CD14-positive monocyte (primary cell): ENCODE measurements around the gene UNC13C. TPM values are rescaled to one million over a fixed set of nuclear protein-coding genes. Genes with fewer than 3 reads are reported as not detected.

Experiments
- DNase-seq, 3 donors: peaks; one replicate each; pipeline ENCODE4 v3.0.0-alpha.2; 2011 to 2022
- H2AFZ ChIP-seq: 2 replicates; pipeline ENCODE4 v1.6.0; 2012; ENCODE audit warnings: mild to moderate bottlenecking, low read depth, low read length, inconsistent platforms; ENCODE audit not compliant: insufficient read depth, poor library complexity, severe bottlenecking
- H3K27ac ChIP-seq, 2 donors: 1 replicate in 1 of 2; 2 replicates in 1 of 2; pipeline ENCODE4 v1.5.1; 2012 to 2013; ENCODE audit warnings: low read length in 2 of 2, control low read depth in 1 of 2, inconsistent platforms in 1 of 2, low read depth in 1 of 2, mild to moderate bottlenecking in 1 of 2
- H3K27me3 ChIP-seq, 2 donors: one replicate each; pipeline versions ENCODE4 v1.6.0 to v1.6.1; 2011 to 2013; ENCODE audit warnings: low read length in 2 of 2; ENCODE audit not compliant: control insufficient read depth in 2 of 2, insufficient read depth in 2 of 2
- H3K36me3 ChIP-seq, 2 donors: replicated peaks in 1 of 2; 1 replicate in 1 of 2; 2 replicates in 1 of 2; pipeline versions ENCODE4 v1.5.1 to v1.6.1; 2012 to 2013; ENCODE audit warnings: low read length in 2 of 2, control low read depth in 1 of 2, inconsistent platforms in 1 of 2, mild to moderate bottlenecking in 1 of 2; ENCODE audit not compliant: insufficient read depth in 2 of 2, control insufficient read depth in 1 of 2
- H3K4me1 ChIP-seq, 2 donors: 1 replicate in 1 of 2; 2 replicates in 1 of 2; pipeline versions ENCODE4 v1.5.1 to v1.6.1; 2012 to 2013; ENCODE audit warnings: low read length in 2 of 2, control low read depth in 1 of 2, inconsistent platforms in 1 of 2, mild to moderate bottlenecking in 1 of 2, moderate library complexity in 1 of 2; ENCODE audit not compliant: insufficient read depth in 2 of 2, control insufficient read depth in 1 of 2
- H3K4me2 ChIP-seq: replicated peaks from 2 replicates; pipeline ENCODE3; 2012; ENCODE audit warnings: low read length, moderate library complexity, mild to moderate bottlenecking; ENCODE audit not compliant: poor library complexity, severe bottlenecking; ENCODE audit errors: extremely low read depth
- H3K4me3 ChIP-seq, 3 experiments: fragments of 200-600 bp in 1 of 3; sonication (generic) in 1 of 3; replicated peaks in 1 of 3; 1 replicate in 2 of 3; 2 replicates in 1 of 3; pipeline ENCODE4 v1.5.1; 2011 to 2013; ENCODE audit warnings: low read length in 3 of 3, mild to moderate bottlenecking in 3 of 3, control low read depth in 2 of 3, low read depth in 2 of 3, inconsistent platforms in 1 of 3, moderate library complexity in 1 of 3
- H3K79me2 ChIP-seq: 2 replicates; pipeline ENCODE4 v1.6.0; 2012; ENCODE audit warnings: mild to moderate bottlenecking, control low read depth, inconsistent platforms, low read length, moderate library complexity; ENCODE audit not compliant: insufficient read depth
- H3K9ac ChIP-seq: 2 replicates; pipeline ENCODE4 v1.6.0; 2017; ENCODE audit warnings: low read length, mild to moderate bottlenecking; ENCODE audit not compliant: insufficient read depth, poor library complexity, severe bottlenecking
- H3K9me3 ChIP-seq, 2 donors: replicated peaks in 1 of 2; 1 replicate in 1 of 2; 2 replicates in 1 of 2; pipeline versions ENCODE4 v1.5.1 to v1.6.1; 2012 to 2013; ENCODE audit warnings: low read length in 2 of 2, control low read depth in 1 of 2; ENCODE audit not compliant: control insufficient read depth in 1 of 2, insufficient read depth in 1 of 2
- H4K20me1 ChIP-seq: 2 replicates; pipeline ENCODE4 v1.6.0; 2012; ENCODE audit warnings: mild to moderate bottlenecking, low read length, control low read depth, moderate library complexity; ENCODE audit not compliant: insufficient read depth
- H3K27ac Mint-ChIP-seq, 7 donors: one replicate each; pipeline ENCODE4 v1.8.0; 2020; ENCODE audit warnings: mild to moderate bottlenecking in 7 of 7, mixed read lengths in 7 of 7, moderate library complexity in 6 of 7, inconsistent platforms in 2 of 7
- H3K27me3 Mint-ChIP-seq, 3 donors: one replicate each; pipeline ENCODE4 v1.8.0; 2021 to 2022; ENCODE audit warnings: low read depth in 3 of 3, mild to moderate bottlenecking in 3 of 3, mixed read lengths in 3 of 3, moderate library complexity in 3 of 3, inconsistent platforms in 1 of 3
- H3K36me3 Mint-ChIP-seq, 2 donors: one replicate each; pipeline ENCODE4 v1.8.0; 2020; ENCODE audit warnings: mixed read lengths in 2 of 2, inconsistent platforms in 1 of 2, mild to moderate bottlenecking in 1 of 2
- H3K4me1 Mint-ChIP-seq: one replicate; pipeline ENCODE4 v1.8.0; 2020; ENCODE audit warnings: mild to moderate bottlenecking, mixed read lengths
- H3K4me3 Mint-ChIP-seq, 2 donors: one replicate each; pipeline ENCODE4 v1.8.0; 2020; ENCODE audit warnings: mild to moderate bottlenecking in 2 of 2, mixed read lengths in 2 of 2, moderate library complexity in 1 of 2
- H3K9me3 Mint-ChIP-seq, 7 donors: one replicate each; pipeline ENCODE4 v1.8.0; 2020 to 2022; ENCODE audit warnings: mixed read lengths in 7 of 7, mild to moderate bottlenecking in 6 of 7, moderate library complexity in 6 of 7, inconsistent platforms in 2 of 7
- CTCF ChIP-seq: fragments of 200-600 bp; IDR thresholded peaks from one replicate; pipeline ENCODE4 v1.8.0; 2022; ENCODE audit warnings: antibody characterized with exemption, mild to moderate bottlenecking
- WGBS: methylation state at CpG from one replicate; pipeline ENCODE4 v1.1.5; 2013; ENCODE audit warnings: missing lambda C conversion rate; ENCODE audit not compliant: insufficient coverage; 5-methylcytosine and 5-hydroxymethylcytosine counted together
- intact Hi-C, 2 donors: fragments of 100-400 bp; cut with micrococcal nuclease; formaldehyde crosslinking; loops; one replicate each; pipeline versions ENCODE4 v1.15.0 to v1.15.1; 2023
- polyA plus RNA-seq, 3 donors: library from polyadenylated mRNA; depleted of rRNA in 1 of 3; unstranded in 2 of 3; stranded (reverse) in 1 of 3; fragments of 300-500 nt in 2 of 3; fragments of >200 nt in 1 of 3; fragmentation: Illumina TruSeq in 2 of 3; gene quantifications; 1 replicate in 2 of 3; 2 replicates in 1 of 3; pipeline ENCODE4 v1.2.3, GENCODE V29; 2012 to 2021

UNC13C gene
- polyA plus RNA-seq, 3 donors: not detected

GRCh38 chr15:54481819-54482218 is 503.6 kb downstream of the UNC13C start:
- no peak overlapping the region for H2AFZ ChIP-seq
- no peaks in the 10 kb centered on the region for H3K27me3 ChIP-seq
- no peak for DNase-seq
- no peaks in the 10 kb centered on the region for H3K36me3 ChIP-seq
- no peaks in the 10 kb centered on the region for H3K4me1 ChIP-seq
- H3K27ac ChIP-seq: no peak overlapping the region
- H3K27me3 Mint-ChIP-seq: peaks cover 0 to 2% (median 1%) of the 10 kb centered on the region in 3 donors
- H3K4me3 Mint-ChIP-seq: no peak overlapping the region
- H3K9ac ChIP-seq: no peak overlapping the region
- 81% methylated on average over 3 of the region's 3 CpGs for WGBS
- no peak overlapping the region for H3K4me3 ChIP-seq
- H3K4me1 Mint-ChIP-seq: no peaks in the 10 kb centered on the region
- peak overlapping the region in 1 of 7 donors; percentile 73 for H3K27ac Mint-ChIP-seq
- H3K9me3 ChIP-seq: peaks cover 4 to 9% of the 10 kb centered on the region in 2 donors
- H3K9me3 Mint-ChIP-seq: peaks cover 3 to 14% (median 10%) of the 10 kb centered on the region in 7 donors
- H3K4me2 ChIP-seq: no peak overlapping the region
- H4K20me1 ChIP-seq: no peaks in the 10 kb centered on the region
- no peaks in the 10 kb centered on the region for H3K36me3 Mint-ChIP-seq
- no peaks in the 10 kb centered on the region for H3K79me2 ChIP-seq
- no peak for TF ChIP-seq CTCF
- intact Hi-C loops: no loop called here

GRCh38 chr15:54482251-54482650 is 504.0 kb downstream of the UNC13C start:
- DNase-seq: no peak
- Histone ChIP-seq H2AFZ (no peak overlapping the region), H3K27ac (no peak overlapping the region), H3K4me1 (no peaks in the 10 kb centered on the region), H3K4me3 (no peak overlapping the region), H3K79me2 (no peaks in the 10 kb centered on the region), H3K9ac (no peak overlapping the region), H4K20me1 (no peaks in the 10 kb centered on the region), H3K9me3 (peaks cover 4 to 9% of the 10 kb centered on the region in 2 donors), H3K36me3 (no peaks in the 10 kb centered on the region), H3K4me2 (no peak overlapping the region), H3K27me3 (no peaks in the 10 kb centered on the region)
- Mint-ChIP-seq H3K4me1 (no peaks in the 10 kb centered on the region), H3K4me3 (no peak overlapping the region), H3K9me3 (peaks cover 3 to 14% (median 10%) of the 10 kb centered on the region in 7 donors), H3K36me3 (no peaks in the 10 kb centered on the region), H3K27ac (no peak overlapping the region), H3K27me3 (peaks cover 0 to 2% (median 1%) of the 10 kb centered on the region in 3 donors)
- no peak for TF ChIP-seq CTCF
- intact Hi-C loops: no loop called here
- WGBS: no CpG with 5 or more reads among the region's 5 CpGs
